Measurements from ENCODE around the gene SLC25A42. TPM values are rescaled to one million over a fixed set of nuclear protein-coding genes. Genes with fewer than 3 reads are reported as not detected.

SLC25A42 gene
- polyA plus RNA-seq, 1 donor: 12.9 TPM

Other genes starting within 250 kb of the SLC25A42 start
- gene UPF1, start 232.0 kb upstream of the SLC25A42 start, polyA plus RNA-seq: 52.3 TPM
- gene CERS1, start 167.8 kb upstream of the SLC25A42 start, polyA plus RNA-seq: 3.1 TPM
- gene COPE, start 144.6 kb upstream of the SLC25A42 start, polyA plus RNA-seq: 135 TPM
- 34.3 TPM for gene DDX49, start 144.3 kb upstream of the SLC25A42 start, polyA plus RNA-seq
- gene HOMER3, start 122.8 kb upstream of the SLC25A42 start, polyA plus RNA-seq: 13.9 TPM
- gene SUGP2, start 30.5 kb upstream of the SLC25A42 start, polyA plus RNA-seq: 90.0 TPM
- gene ARMC6, start 30.4 kb upstream of the SLC25A42 start, polyA plus RNA-seq: 21.0 TPM
- gene TMEM161A, start 74.5 kb downstream of the SLC25A42 start, polyA plus RNA-seq: 29.0 TPM
- 1.4 TPM for gene MEF2B, start 106.3 kb downstream of the SLC25A42 start, polyA plus RNA-seq
- gene BORCS8, start 128.2 kb downstream of the SLC25A42 start, polyA plus RNA-seq: 17.5 TPM
- 58.5 TPM for gene RFXANK, start 128.3 kb downstream of the SLC25A42 start, polyA plus RNA-seq
- 17.4 TPM for gene NR2C2AP, start 139.4 kb downstream of the SLC25A42 start, polyA plus RNA-seq
- 0.39 TPM for gene NCAN, start 148.0 kb downstream of the SLC25A42 start, polyA plus RNA-seq
- 56.9 TPM for gene TM6SF2, start 209.3 kb downstream of the SLC25A42 start, polyA plus RNA-seq